GM23248 (cell line): ENCODE results near the gene GPR65. TPM values are rescaled to one million over a fixed set of nuclear protein-coding genes. Genes with fewer than 3 reads are reported as not detected.

Experiments used
- DNase-seq: peaks from one replicate; pipeline ENCODE4 v3.0.0-alpha.2; 2015
- H2AFZ ChIP-seq: fragments of 200-600 bp; sonication (generic); 2 replicates; pipeline ENCODE4 v1.6.1; 2016; ENCODE audit warnings: antibody characterized with exemption
- H3F3A ChIP-seq: fragments of 200-600 bp; sonication (generic); 2 replicates; pipeline ENCODE4 v1.6.1; 2016; ENCODE audit warnings: mild to moderate bottlenecking, antibody characterized with exemption, mixed run types; ENCODE audit not compliant: insufficient read depth
- H3K27ac ChIP-seq: fragments of 200-600 bp; sonication (generic); 2 replicates; pipeline ENCODE4 v1.5.1; 2016; ENCODE audit warnings: mild to moderate bottlenecking
- H3K27me3 ChIP-seq: fragments of 200-600 bp; sonication (generic); replicated peaks from 2 replicates; pipeline ENCODE4 v1.6.1; 2016; ENCODE audit warnings: mild to moderate bottlenecking; ENCODE audit not compliant: insufficient read depth
- H3K36me3 ChIP-seq: fragments of 200-600 bp; sonication (generic); 2 replicates; pipeline ENCODE4 v1.6.1; 2016; ENCODE audit warnings: low read depth, mild to moderate bottlenecking
- H3K4me1 ChIP-seq: fragments of 200-600 bp; sonication (generic); 2 replicates; pipeline ENCODE4 v1.6.1; 2016; ENCODE audit warnings: mild to moderate bottlenecking; ENCODE audit not compliant: insufficient read depth
- H3K4me2 ChIP-seq: fragments of 200-600 bp; sonication (generic); one replicate; pipeline ENCODE4 v1.6.1; 2016; ENCODE audit warnings: mild to moderate bottlenecking; ENCODE audit not compliant: unreplicated experiment
- H3K4me3 ChIP-seq: fragments of 200-600 bp; sonication (generic); 2 replicates; pipeline ENCODE4 v1.5.1; 2016; ENCODE audit warnings: mild to moderate bottlenecking
- H3K79me2 ChIP-seq: fragments of 200-600 bp; sonication (generic); 2 replicates; pipeline ENCODE4 v1.6.1; 2016; ENCODE audit warnings: mild to moderate bottlenecking; ENCODE audit not compliant: insufficient read depth
- H3K9ac ChIP-seq: fragments of 200-600 bp; sonication (generic); 2 replicates; pipeline ENCODE4 v1.6.1; 2016; ENCODE audit warnings: mild to moderate bottlenecking
- H3K9me2 ChIP-seq: fragments of 200-600 bp; sonication (generic); 2 replicates; pipeline ENCODE4 v1.6.1; 2016; ENCODE audit warnings: mixed run types, mild to moderate bottlenecking, moderate library complexity; ENCODE audit not compliant: insufficient read depth
- H3K9me3 ChIP-seq: fragments of 200-600 bp; sonication (generic); one replicate; pipeline ENCODE4 v1.6.1; 2017; ENCODE audit warnings: low read depth
- H4K20me1 ChIP-seq: fragments of 200-600 bp; sonication (generic); 2 replicates; pipeline ENCODE4 v1.6.0; 2016; ENCODE audit not compliant: insufficient read depth
- EZH2 ChIP-seq: fragments of 200-600 bp; sonication (generic); IDR thresholded peaks from 2 replicates; pipeline ENCODE4 v1.6.1; 2018; ENCODE audit warnings: antibody characterized with exemption, mild to moderate bottlenecking; ENCODE audit not compliant: insufficient read depth, poor library complexity, severe bottlenecking
- EZH2phosphoT487 ChIP-seq: fragments of 200-600 bp; sonication (generic); IDR thresholded peaks from 2 replicates; pipeline ENCODE4 v1.6.1; 2018; ENCODE audit warnings: antibody characterized with exemption, moderate library complexity, mild to moderate bottlenecking, low read depth; ENCODE audit not compliant: insufficient read depth
- WGBS, 2 experiments: methylation state at CpG; one replicate each; pipeline ENCODE4 v1.1.6; 2015 to 2017; ENCODE audit warnings: low lambda C conversion rate in 2 of 2, low coverage in 1 of 2; ENCODE audit errors: missing lambda C conversion rate in 2 of 2; 5-methylcytosine and 5-hydroxymethylcytosine counted together
- in situ Hi-C: fragments of 300-500 bp; cut with MboI; formaldehyde crosslinking; loops from 2 replicates; pipeline ENCODE4 v1.15.0; 2020
- polyA plus RNA-seq: library from polyadenylated mRNA; unstranded; fragments of >200 nt; fragmentation: Nextera tagmentation; extraction: Ambion mirVana; gene quantifications from 2 replicates; pipeline ENCODE4 v1.2.1, GENCODE V29; 2016
- total RNA-seq: library from RNA; depleted of rRNA; stranded (reverse); fragments of >200 nt; shearing (Covaris generic); gene quantifications from 2 replicates; pipeline ENCODE4 v1.2.3, GENCODE V29; 2014

GPR65 gene
- total and polyA plus RNA-seq, 2 experiments from 2014 or later, result 0.06 to 0.22 TPM

DNA sequence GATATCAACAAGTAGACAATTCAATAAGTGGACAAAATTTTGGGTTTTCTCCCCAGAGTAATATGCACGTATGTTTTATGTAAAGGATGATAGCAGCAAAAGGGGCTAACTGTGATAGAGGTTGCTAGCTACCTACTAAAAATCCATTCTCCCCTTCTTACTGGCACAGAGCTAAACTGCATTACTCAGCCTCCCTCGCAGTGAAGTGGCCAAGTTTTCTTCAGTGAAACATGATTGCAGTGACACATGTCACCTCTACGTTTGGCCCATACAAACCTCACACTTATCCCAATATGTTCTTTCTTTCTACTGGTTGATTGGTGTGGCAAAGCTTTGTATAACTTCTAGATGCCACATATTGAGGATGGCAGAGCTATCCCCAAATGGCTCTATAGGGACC is 34.3 kb downstream of the GPR65 start:
- Histone ChIP-seq H3K9ac (no peak overlapping the region), H3K4me1 (no peaks in the 10 kb centered on the region), H2AFZ (no peak overlapping the region), H3K4me2 (no peak overlapping the region), H3K27ac (no peak overlapping the region), H3K36me3 (no peaks in the 10 kb centered on the region), H3K27me3 (no peaks in the 10 kb centered on the region), H3K79me2 (no peaks in the 10 kb centered on the region), H4K20me1 (no peaks in the 10 kb centered on the region), H3K9me2 (no peaks in the 10 kb centered on the region), H3K9me3 (no peaks in the 10 kb centered on the region), H3K4me3 (no peak overlapping the region), H3F3A (no peaks in the 10 kb centered on the region)
- 16 to 26% methylated on average over 3 of the region's 3 CpGs for WGBS, 2 experiments
- in situ Hi-C loops, result no loop called here
- DNase-seq, result no peak
- TF ChIP-seq EZH2phosphoT487, result no peak
- TF ChIP-seq EZH2, result no peak

DNA sequence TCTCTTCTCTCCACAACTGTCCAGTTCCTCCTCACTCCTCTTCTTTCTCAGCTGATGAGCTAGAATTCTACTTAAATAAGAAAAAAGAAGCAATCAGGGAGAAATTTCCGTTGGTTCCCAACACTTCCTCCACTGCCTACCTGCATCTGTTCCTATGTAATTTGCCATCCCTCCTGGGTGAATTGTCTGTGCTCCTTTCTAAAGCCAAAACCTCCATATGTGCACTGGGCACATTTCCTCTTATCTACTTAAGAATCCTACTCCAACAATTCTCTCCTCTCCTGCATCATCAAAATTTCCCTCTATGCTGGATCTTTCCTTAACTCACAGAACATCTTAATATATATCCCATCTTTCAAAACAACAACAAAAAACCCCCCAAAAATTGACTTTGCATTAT is 35.2 kb downstream of the GPR65 start:
- H3K4me1 ChIP-seq, result no peaks in the 10 kb centered on the region
- no peak overlapping the region for H3K4me2 ChIP-seq
- WGBS, 2 experiments, result 16 to 20% methylated on average over 1 of the region's 1 CpG
- H3K36me3 ChIP-seq, result no peaks in the 10 kb centered on the region
- H3K9ac ChIP-seq, result no peak overlapping the region
- TF ChIP-seq EZH2 (no peak), EZH2phosphoT487 (no peak)
- no peaks in the 10 kb centered on the region for H3K27me3 ChIP-seq
- no peak overlapping the region for H3K27ac ChIP-seq
- no peaks in the 10 kb centered on the region for H4K20me1 ChIP-seq
- in situ Hi-C loops, result no loop called here
- no peaks in the 10 kb centered on the region for H3K9me2 ChIP-seq
- no peaks in the 10 kb centered on the region for H3K79me2 ChIP-seq
- no peaks in the 10 kb centered on the region for H3K9me3 ChIP-seq
- no peak overlapping the region for H3K4me3 ChIP-seq
- no peak for DNase-seq
- H2AFZ ChIP-seq, result no peak overlapping the region
- H3F3A ChIP-seq, result no peaks in the 10 kb centered on the region

DNA sequence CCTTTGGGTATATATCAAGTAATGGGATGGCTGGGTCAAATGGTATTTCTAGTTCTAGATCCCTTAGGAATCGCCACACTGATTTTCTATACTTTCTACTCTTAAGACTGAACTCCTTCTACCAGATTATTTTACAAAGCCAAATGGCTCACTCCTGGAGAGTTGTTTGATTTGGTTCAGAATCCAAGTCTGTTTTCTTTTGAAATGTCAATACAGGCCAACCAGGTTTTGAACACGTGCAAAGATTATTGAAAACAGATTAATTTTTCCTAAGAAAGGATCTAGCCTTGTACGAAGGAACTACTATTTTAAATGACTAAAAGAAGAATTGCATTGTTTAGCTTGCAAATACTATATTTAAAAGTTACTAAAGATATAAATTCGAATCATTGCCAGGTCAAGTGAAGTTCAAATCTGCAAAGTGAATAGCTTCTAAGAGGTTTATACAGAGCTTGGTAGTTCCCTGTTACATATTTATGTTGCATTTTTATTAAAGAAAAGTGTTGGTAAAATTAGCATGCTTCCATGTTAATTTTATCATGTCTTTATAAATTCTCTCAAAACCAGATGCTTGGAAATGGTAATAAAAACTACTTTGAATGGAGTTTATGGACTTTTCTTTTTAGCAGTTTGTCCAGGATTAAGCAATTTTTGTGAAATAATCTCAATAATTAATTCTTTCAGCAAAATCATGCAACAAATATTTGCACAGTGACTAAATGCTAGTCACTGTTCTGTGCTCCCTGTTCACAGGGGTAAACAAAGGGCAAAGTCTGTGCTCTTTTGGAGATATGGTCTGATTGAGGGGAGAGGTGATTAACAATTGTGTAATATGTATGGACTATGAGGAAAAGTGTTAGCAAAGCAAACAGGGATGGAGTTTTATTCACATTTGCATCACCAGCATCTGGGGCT is 38.9 kb downstream of the GPR65 start:
- no peak overlapping the region for H3K4me2 ChIP-seq
- no peak overlapping the region for H3K9ac ChIP-seq
- TF ChIP-seq EZH2 (no peak), EZH2phosphoT487 (no peak)
- H3K4me1 ChIP-seq, result no peaks in the 10 kb centered on the region
- H3K27ac ChIP-seq, result no peak overlapping the region
- H3F3A ChIP-seq, result no peaks in the 10 kb centered on the region
- no peaks in the 10 kb centered on the region for H3K9me2 ChIP-seq
- H3K79me2 ChIP-seq, result no peaks in the 10 kb centered on the region
- no peaks in the 10 kb centered on the region for H3K36me3 ChIP-seq
- H4K20me1 ChIP-seq, result no peaks in the 10 kb centered on the region
- in situ Hi-C loops, result no loop called here
- no peaks in the 10 kb centered on the region for H3K9me3 ChIP-seq
- 10 to 11% methylated on average over 4 of the region's 4 CpGs for WGBS, 2 experiments
- H3K27me3 ChIP-seq, result no peaks in the 10 kb centered on the region
- no peak overlapping the region for H3K4me3 ChIP-seq
- no peak overlapping the region for H2AFZ ChIP-seq
- DNase-seq, result peak; percentile 6

DNA sequence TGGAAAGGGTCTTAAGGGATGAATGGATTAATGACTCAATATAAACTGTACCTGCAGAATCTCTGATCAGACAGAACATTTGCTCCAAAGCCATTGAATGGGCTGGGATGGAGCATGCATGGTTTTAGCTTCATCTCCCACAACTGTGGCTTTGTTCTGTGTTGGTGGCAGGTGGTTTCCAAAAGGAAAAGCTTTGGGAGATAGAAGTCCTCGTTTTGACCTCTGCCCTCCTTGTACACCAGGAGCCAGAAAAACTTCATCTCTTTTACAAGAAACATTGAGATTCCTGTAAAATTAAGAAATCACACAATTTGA is 39.5 kb downstream of the GPR65 start:
- Histone ChIP-seq H3K4me1 (no peaks in the 10 kb centered on the region), H3K36me3 (no peaks in the 10 kb centered on the region), H4K20me1 (no peaks in the 10 kb centered on the region), H3K9ac (no peak overlapping the region), H3K27me3 (no peaks in the 10 kb centered on the region), H3K9me3 (no peaks in the 10 kb centered on the region), H3K79me2 (no peaks in the 10 kb centered on the region), H3K27ac (no peak overlapping the region), H3K4me2 (no peak overlapping the region), H2AFZ (no peak overlapping the region), H3F3A (no peaks in the 10 kb centered on the region), H3K4me3 (no peak overlapping the region), H3K9me2 (no peaks in the 10 kb centered on the region)
- in situ Hi-C loops, result no loop called here
- TF ChIP-seq EZH2phosphoT487 (no peak), EZH2 (no peak)
- 0% methylated on average over 1 of the region's 1 CpG for WGBS, 2 experiments
- DNase-seq, result no peak
